Thyroid gland (tissue), 4 donors: ENCODE data around the gene SLC8B1.

Source experiments
- CTCF ChIP-seq, 6 experiments: fragments of 200-600 bp in 3 of 6; fragments of 450-650 bp in 3 of 6; sonication (generic) in 3 of 6; IDR thresholded peaks; one replicate each; pipeline ENCODE4 v1.5.1; 2016 to 2019; ENCODE audit warnings: antibody characterized with exemption in 6 of 6, mild to moderate bottlenecking in 2 of 6, inconsistent platforms in 1 of 6, moderate library complexity in 1 of 6
- POLR2A ChIP-seq, 2 donors: fragments of 450-650 bp; IDR thresholded peaks; one replicate each; pipeline ENCODE4 v1.6.1; 2017; ENCODE audit warnings: antibody characterized with exemption in 2 of 2, mild to moderate bottlenecking in 2 of 2, moderate library complexity in 1 of 2

GRCh38 chr12:113345318-113345717 lies 10.4 kb upstream of the SLC8B1 start:
- TF ChIP-seq POLR2A (IDR thresholded peaks at IDR 0.05) (no peak), CTCF (IDR thresholded peaks at IDR 0.05) (no peak)
